Tibial artery (tissue), 4 donors: ENCODE results near the gene PALLD.
"Not testable (repeated sequence)": the region's sequence is repeated elsewhere in the genome, so short reads cannot be mapped to it uniquely, and the experiment has no call there.

Experiments
- DNase-seq, 2 donors: peaks; one replicate each; pipeline ENCODE4 v3.0.0-alpha.2; 2019
- H3K27ac ChIP-seq, 2 donors: fragments of 200-600 bp; sonication (generic) in 1 of 2; 1 replicate in 1 of 2; 2 replicates in 1 of 2; pipeline ENCODE4 v1.5.1; 2018 to 2019; ENCODE audit warnings: mild to moderate bottlenecking in 1 of 2
- H3K27me3 ChIP-seq, 2 donors: fragments of 200-600 bp; sonication (generic) in 1 of 2; one replicate each; pipeline versions ENCODE4 v1.5.1 to v1.6.0; 2016 to 2019
- H3K36me3 ChIP-seq, 3 donors: fragments of 200-600 bp; sonication (generic) in 2 of 3; one replicate each; pipeline ENCODE4 v1.5.1; 2016 to 2019; ENCODE audit warnings: mild to moderate bottlenecking in 2 of 3
- H3K4me1 ChIP-seq, 4 donors: fragments of 200-600 bp; sonication (generic) in 2 of 4; 1 replicate in 3 of 4; 2 replicates in 1 of 4; pipeline ENCODE4 v1.5.1; 2016 to 2019
- H3K4me3 ChIP-seq, 2 donors: fragments of 200-600 bp; sonication (generic) in 1 of 2; 1 replicate in 1 of 2; 2 replicates in 1 of 2; pipeline ENCODE4 v1.5.1; 2018 to 2019; ENCODE audit warnings: mild to moderate bottlenecking in 2 of 2
- H3K9me3 ChIP-seq, 3 donors: fragments of 200-600 bp; sonication (generic) in 1 of 3; one replicate each; pipeline ENCODE4 v1.5.1; 2016 to 2019
- intact Hi-C: fragments of 100-400 bp; cut with DNase I; formaldehyde crosslinking; loops from one replicate; pipeline ENCODE4 v1.15.0; 2023; ENCODE audit warnings: low total_unique reads
- TF ChIP-seq, protein P1 (sequence below), 2 experiments: fragments of 200-600 bp in 1 of 2; fragments of 450-650 bp in 1 of 2; IDR thresholded peaks; one replicate each; pipeline ENCODE4 v1.5.1; 2017 to 2019; ENCODE audit warnings: antibody characterized with exemption in 2 of 2, mild to moderate bottlenecking in 1 of 2, moderate library complexity in 1 of 2

The PALLD gene

DNA sequence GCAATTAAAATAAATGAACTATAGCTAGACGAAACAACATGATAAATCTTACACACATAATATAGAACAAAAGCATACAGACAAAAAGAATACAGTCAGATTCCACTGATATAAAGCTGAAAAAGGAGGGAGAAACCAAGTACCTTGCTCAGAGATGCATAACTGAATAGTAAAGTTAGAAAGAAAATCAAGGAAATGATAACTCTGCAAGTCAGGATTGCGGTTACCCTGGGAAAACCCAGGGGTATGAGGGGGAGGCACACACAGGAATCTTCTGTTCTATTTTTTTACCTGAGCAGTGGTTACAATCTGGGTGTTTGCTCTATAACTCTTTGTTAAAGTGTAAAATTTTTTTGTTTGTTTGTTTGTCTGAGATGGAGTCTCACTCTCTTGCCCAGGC is 304.1 kb downstream of the PALLD start:
- intact Hi-C loops = no loop called here

DNA sequence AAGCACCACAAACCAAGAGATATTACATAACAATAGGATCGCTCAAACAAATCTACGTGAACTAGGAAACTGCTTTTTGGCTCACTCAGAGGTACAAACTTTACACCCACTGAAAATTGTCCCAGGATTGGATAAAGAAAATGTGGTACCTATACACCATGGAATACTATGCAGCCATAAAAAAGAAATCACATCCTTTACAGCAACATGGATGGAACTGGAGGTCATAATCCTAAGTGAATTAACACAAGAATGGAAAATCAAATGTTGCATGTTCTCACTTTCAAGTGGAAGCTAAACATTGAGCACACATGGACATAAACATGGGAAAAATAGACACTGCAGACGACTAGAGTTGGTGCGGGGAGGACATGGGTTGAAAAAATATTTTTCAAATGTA is 305.4 kb downstream of the PALLD start:
- no peak overlapping the region for H3K4me3 ChIP-seq
- no peaks in the 10 kb centered on the region for H3K9me3 ChIP-seq
- peaks cover 0 to 34% (median 7%) of the 10 kb centered on the region in 4 donors for H3K4me1 ChIP-seq
- intact Hi-C loops = no loop called here
- DNase-seq = no peak
- no peaks in the 10 kb centered on the region for H3K27me3 ChIP-seq
- H3K27ac ChIP-seq = no peak overlapping the region
- H3K36me3 ChIP-seq = no peaks in the 10 kb centered on the region
- TF ChIP-seq, protein P1, sequence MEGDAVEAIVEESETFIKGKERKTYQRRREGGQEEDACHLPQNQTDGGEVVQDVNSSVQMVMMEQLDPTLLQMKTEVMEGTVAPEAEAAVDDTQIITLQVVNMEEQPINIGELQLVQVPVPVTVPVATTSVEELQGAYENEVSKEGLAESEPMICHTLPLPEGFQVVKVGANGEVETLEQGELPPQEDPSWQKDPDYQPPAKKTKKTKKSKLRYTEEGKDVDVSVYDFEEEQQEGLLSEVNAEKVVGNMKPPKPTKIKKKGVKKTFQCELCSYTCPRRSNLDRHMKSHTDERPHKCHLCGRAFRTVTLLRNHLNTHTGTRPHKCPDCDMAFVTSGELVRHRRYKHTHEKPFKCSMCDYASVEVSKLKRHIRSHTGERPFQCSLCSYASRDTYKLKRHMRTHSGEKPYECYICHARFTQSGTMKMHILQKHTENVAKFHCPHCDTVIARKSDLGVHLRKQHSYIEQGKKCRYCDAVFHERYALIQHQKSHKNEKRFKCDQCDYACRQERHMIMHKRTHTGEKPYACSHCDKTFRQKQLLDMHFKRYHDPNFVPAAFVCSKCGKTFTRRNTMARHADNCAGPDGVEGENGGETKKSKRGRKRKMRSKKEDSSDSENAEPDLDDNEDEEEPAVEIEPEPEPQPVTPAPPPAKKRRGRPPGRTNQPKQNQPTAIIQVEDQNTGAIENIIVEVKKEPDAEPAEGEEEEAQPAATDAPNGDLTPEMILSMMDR (IDR thresholded peaks at IDR 0.05) = no peak

More for the DNA sequence above, 304.1 kb downstream of the PALLD start:
- TF ChIP-seq, protein P1 (IDR thresholded peaks at IDR 0.05) = no peak
- H3K4me1 ChIP-seq = peaks cover 0 to 47% (median 15%) of the 10 kb centered on the region in 4 donors
- H3K9me3 ChIP-seq = no peaks in the 10 kb centered on the region
- no peak overlapping the region for H3K27ac ChIP-seq
- DNase-seq = no peak
- no peaks in the 10 kb centered on the region for H3K36me3 ChIP-seq
- H3K4me3 ChIP-seq = no peak overlapping the region
- H3K27me3 ChIP-seq = no peaks in the 10 kb centered on the region

DNA sequence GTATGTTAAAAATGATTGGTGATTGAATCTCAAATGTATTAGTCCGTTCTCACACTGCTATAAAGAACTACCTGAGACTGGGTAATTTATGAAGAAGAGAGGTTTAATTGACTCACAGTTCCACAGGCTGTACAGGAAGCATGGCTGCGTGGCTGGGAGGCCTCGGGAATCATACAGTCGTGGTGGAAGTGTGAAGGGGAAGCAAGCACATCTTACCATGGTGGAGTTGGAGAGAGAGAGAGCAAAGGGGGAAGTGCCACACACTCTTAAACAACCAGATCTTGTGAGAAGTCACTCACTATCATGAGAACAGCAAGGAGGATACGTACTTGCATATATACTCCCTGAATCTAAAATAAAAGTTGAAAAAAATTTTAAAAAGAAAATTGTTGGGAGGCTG is 306.2 kb downstream of the PALLD start:
- H3K9me3 ChIP-seq, H3K27me3 ChIP-seq, DNase-seq, H3K36me3 ChIP-seq, H3K4me3 ChIP-seq, intact Hi-C loops: not testable (repeated sequence)
- H3K4me1 ChIP-seq = peaks cover 0 to 28% (median 7%) of the 10 kb centered on the region in 4 donors
- peak overlapping the region; percentile 24 to 38 for H3K27ac ChIP-seq

DNA sequence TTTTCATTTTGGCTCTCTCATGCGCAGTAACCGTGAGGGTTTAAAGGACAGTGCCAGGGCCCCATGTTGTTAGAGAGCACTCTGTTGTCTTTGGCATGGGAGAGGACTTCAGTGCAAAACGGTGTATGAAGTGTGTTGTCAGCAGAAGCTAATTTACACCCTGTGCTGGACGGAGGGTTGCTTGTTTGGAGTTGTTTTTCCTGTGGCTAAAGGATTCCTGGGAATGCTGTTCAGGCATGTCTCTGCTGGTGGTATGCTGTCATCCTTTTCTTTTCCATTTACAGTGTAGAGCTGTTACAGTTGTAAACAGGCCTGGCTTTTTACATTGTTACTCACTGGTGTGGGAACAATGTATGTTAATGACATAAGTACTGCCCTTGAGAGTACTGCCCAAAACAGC is 306.9 kb downstream of the PALLD start:
- Histone ChIP-seq H3K27me3 (no peaks in the 10 kb centered on the region), H3K9me3 (no peaks in the 10 kb centered on the region), H3K4me1 (peaks cover 0 to 28% (median 7%) of the 10 kb centered on the region in 4 donors), H3K36me3 (no peaks in the 10 kb centered on the region), H3K27ac (peak overlapping the region; percentile 24 to 38), H3K4me3 (no peak overlapping the region)
- intact Hi-C loops = no loop called here
- TF ChIP-seq, protein P1 (IDR thresholded peaks at IDR 0.05) = no peak
- DNase-seq = no peak

DNA sequence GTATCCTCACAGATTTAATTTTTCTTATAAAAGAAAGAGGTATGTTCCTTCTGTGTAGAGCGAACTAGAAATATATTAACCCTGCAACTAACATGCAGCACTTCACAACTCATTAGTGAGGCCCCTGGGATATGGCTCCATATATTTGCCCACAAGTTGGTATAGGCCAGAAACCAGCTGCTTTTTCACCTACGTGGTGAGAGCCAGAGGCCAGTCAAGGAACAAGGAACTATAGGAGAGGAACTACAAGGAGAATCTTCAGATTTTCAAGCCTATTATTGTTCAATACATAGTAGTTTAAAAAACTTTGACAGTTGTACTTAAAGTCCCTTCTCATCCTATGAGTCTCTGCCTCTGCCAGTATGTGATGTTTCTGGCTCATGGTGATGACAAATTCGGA is 307.3 kb downstream of the PALLD start:
- TF ChIP-seq, protein P1 (IDR thresholded peaks at IDR 0.05) = no peak
- H3K27me3 ChIP-seq = no peaks in the 10 kb centered on the region
- DNase-seq = no peak
- no peaks in the 10 kb centered on the region for H3K36me3 ChIP-seq
- no peaks in the 10 kb centered on the region for H3K9me3 ChIP-seq
- peak overlapping the region; percentile 24 to 38 for H3K27ac ChIP-seq
- intact Hi-C loops = no loop called here
- H3K4me1 ChIP-seq = peaks cover 0 to 28% (median 7%) of the 10 kb centered on the region in 4 donors
- no peak overlapping the region for H3K4me3 ChIP-seq

DNA sequence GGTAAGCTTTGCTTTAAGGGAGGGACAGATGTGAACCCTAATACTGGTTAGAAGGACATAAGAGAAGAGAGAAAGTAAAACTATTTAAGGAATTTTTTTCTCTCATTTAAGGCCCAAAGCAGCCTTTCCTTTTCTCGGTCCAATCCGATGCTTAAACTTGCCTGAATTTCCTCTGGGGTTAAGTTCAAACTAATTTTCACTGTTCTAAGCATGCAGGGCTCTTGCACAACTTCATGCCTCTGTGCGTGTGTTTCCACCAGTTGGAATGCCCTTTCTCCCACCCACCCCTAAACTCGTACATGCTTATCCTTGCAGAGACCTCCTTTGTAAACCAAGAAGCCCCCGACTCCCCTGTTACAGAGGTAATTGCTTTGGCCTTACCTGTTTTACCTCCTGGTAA is 308.5 kb downstream of the PALLD start:
- Histone ChIP-seq H3K4me3 (no peak overlapping the region), H3K9me3 (no peaks in the 10 kb centered on the region), H3K27me3 (no peaks in the 10 kb centered on the region), H3K27ac (no peak overlapping the region), H3K4me1 (peaks cover 0 to 28% (median 7%) of the 10 kb centered on the region in 4 donors), H3K36me3 (no peaks in the 10 kb centered on the region)
- intact Hi-C loops = no loop called here
- DNase-seq = no peak
- TF ChIP-seq, protein P1 (IDR thresholded peaks at IDR 0.05) = no peak

DNA sequence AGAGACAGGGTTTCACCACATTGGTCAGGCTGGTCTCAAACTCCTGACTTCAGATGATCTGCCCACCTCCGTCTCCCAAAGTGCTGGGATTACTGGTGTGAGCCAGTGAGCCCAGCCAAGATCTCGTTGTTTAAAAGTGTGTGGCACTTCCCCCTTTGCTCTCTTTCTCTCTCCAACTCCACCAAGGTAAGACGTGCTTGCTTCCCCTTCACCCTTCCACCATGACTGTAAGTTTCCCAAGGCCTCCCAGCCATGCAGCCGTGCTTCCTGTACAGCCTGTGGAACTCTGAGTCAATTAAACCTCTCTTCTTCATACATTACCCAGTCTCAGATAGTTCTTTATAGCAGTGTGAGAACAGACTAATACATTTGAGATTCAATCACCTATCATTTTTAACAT is 309.4 kb downstream of the PALLD start:
- H3K36me3 ChIP-seq, H3K4me3 ChIP-seq, DNase-seq, H3K27ac ChIP-seq, intact Hi-C loops, H3K9me3 ChIP-seq, H3K27me3 ChIP-seq: not testable (repeated sequence)
- peaks cover 0 to 31% (median 7%) of the 10 kb centered on the region in 4 donors for H3K4me1 ChIP-seq
